NT2/D1 (cell line): Measurements from ENCODE around the gene KNG1.

Source experiments
- SUZ12 ChIP-seq: IDR thresholded peaks from 2 replicates; pipeline ENCODE4 v1.6.1; 2011; ENCODE audit not compliant: insufficient read length, insufficient read depth; ENCODE audit errors: extremely low read depth
- YY1 ChIP-seq: IDR thresholded peaks from 2 replicates; pipeline ENCODE4 v1.6.1; 2011; ENCODE audit not compliant: insufficient read length, insufficient read depth
- ZNF274 ChIP-seq: IDR thresholded peaks from 2 replicates; pipeline ENCODE4 v1.6.1; 2011; ENCODE audit warnings: mild to moderate bottlenecking, low read depth, low read length

DNA sequence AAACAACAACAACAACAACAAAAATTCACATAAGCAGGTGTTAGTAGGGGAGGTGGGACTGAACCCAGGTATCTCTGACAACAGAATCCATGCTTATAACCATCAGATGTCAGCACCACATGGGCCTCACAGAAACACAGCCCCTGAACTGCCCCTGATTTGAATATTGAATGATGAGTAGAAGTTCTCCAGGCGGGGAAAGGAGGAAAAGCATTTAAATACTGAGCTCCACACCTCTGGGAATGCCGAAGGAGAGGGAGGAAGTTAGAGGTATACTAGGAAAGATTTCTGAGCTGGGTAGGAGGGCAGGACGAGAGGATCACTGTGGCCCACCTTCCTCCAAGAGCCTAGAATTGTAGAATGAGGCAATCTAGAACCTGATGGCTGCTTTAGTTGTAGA is 34.3 kb downstream of the KNG1 start:
- TF ChIP-seq ZNF274 (no peak), YY1 (no peak), SUZ12 (no peak)
